Suprapubic skin (tissue), 4 donors: ENCODE measurements around the gene DDX11.
"Not testable (repeated sequence)": the region's sequence is repeated elsewhere in the genome, so short reads cannot be mapped to it uniquely, and the experiment has no call there.

Source experiments
- EP300 ChIP-seq: sonication (generic); formaldehyde crosslinking; IDR thresholded peaks from one replicate; pipeline ENCODE4 v1.6.1; 2017; ENCODE audit warnings: antibody characterized with exemption
- POLR2A ChIP-seq, 2 donors: fragments of 450-650 bp; IDR thresholded peaks; one replicate each; pipeline ENCODE4 v1.6.1; 2017; ENCODE audit warnings: antibody characterized with exemption in 2 of 2, mild to moderate bottlenecking in 2 of 2, moderate library complexity in 2 of 2
- POLR2AphosphoS5 ChIP-seq, 3 donors: sonication (generic); formaldehyde crosslinking; IDR thresholded peaks; one replicate each; pipeline ENCODE4 v1.6.1; 2017; ENCODE audit warnings: antibody characterized with exemption in 3 of 3
- TF ChIP-seq, protein P1 (sequence below), 2 donors: fragments of 200-600 bp in 1 of 2; fragments of 450-650 bp in 1 of 2; sonication (generic) in 1 of 2; IDR thresholded peaks; one replicate each; pipeline ENCODE4 v1.5.1; 2016 to 2019; ENCODE audit warnings: antibody characterized with exemption in 2 of 2, mild to moderate bottlenecking in 1 of 2, moderate library complexity in 1 of 2

- TF ChIP-seq POLR2A (IDR thresholded peaks at IDR 0.05); POLR2AphosphoS5 (IDR thresholded peaks at IDR 0.05); EP300: not testable (repeated sequence)
- TF ChIP-seq, protein P1, sequence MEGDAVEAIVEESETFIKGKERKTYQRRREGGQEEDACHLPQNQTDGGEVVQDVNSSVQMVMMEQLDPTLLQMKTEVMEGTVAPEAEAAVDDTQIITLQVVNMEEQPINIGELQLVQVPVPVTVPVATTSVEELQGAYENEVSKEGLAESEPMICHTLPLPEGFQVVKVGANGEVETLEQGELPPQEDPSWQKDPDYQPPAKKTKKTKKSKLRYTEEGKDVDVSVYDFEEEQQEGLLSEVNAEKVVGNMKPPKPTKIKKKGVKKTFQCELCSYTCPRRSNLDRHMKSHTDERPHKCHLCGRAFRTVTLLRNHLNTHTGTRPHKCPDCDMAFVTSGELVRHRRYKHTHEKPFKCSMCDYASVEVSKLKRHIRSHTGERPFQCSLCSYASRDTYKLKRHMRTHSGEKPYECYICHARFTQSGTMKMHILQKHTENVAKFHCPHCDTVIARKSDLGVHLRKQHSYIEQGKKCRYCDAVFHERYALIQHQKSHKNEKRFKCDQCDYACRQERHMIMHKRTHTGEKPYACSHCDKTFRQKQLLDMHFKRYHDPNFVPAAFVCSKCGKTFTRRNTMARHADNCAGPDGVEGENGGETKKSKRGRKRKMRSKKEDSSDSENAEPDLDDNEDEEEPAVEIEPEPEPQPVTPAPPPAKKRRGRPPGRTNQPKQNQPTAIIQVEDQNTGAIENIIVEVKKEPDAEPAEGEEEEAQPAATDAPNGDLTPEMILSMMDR (IDR thresholded peaks at IDR 0.05): not testable (repeated sequence)
Observed at GRCh38 chr12:31079421-31079820, 5.8 kb downstream of the DDX11 start.
